BE2C (cell line): ENCODE results near the gene ARHGAP24.
"Not testable (repeated sequence)": the region's sequence is repeated elsewhere in the genome, so short reads cannot be mapped to it uniquely, and the experiment has no call there.

Experiments used
- DNase-seq: peaks from one replicate; pipeline ENCODE4 v3.0.0-alpha.2; 2020
- H3K27me3 ChIP-seq: fragments of 250-450 bp; sonication (Bioruptor Pico); 2 replicates; pipeline ENCODE4 v1.5.1; 2020; ENCODE audit warnings: mild to moderate bottlenecking
- H3K36me3 ChIP-seq: fragments of 250-450 bp; sonication (Bioruptor Pico); 2 replicates; pipeline ENCODE4 v1.5.1; 2020; ENCODE audit warnings: mild to moderate bottlenecking
- H3K4me1 ChIP-seq: fragments of 250-450 bp; sonication (Bioruptor Pico); 2 replicates; pipeline ENCODE4 v1.5.1; 2020
- H3K4me3 ChIP-seq: 2 replicates; pipeline ENCODE4 v1.5.1; 2011; ENCODE audit warnings: low read depth, low read length
- H3K9me3 ChIP-seq: fragments of 250-450 bp; sonication (Bioruptor Pico); 2 replicates; pipeline ENCODE4 v1.5.1; 2020
- CTCF ChIP-seq: IDR thresholded peaks from 2 replicates; pipeline ENCODE4 v1.5.1; 2012; ENCODE audit warnings: mild to moderate bottlenecking, low read depth, low read length

The ARHGAP24 gene

GRCh38 chr4:85842540-85842939, 367.6 kb downstream of the ARHGAP24 start:
- no peak for TF ChIP-seq CTCF
- Histone ChIP-seq H3K4me3 (no peak overlapping the region), H3K36me3 (no peaks in the 10 kb centered on the region), H3K27me3 (no peaks in the 10 kb centered on the region), H3K9me3 (no peaks in the 10 kb centered on the region), H3K4me1 (no peaks in the 10 kb centered on the region)
- DNase-seq, result no peak

- not testable (repeated sequence) for H3K9me3 ChIP-seq, H3K36me3 ChIP-seq, DNase-seq, H3K27me3 ChIP-seq, H3K4me1 ChIP-seq, H3K4me3 ChIP-seq
Observed at GRCh38 chr4:85853740-85854139, 378.8 kb downstream of the ARHGAP24 start.

GRCh38 chr4:85854546-85854945, 379.6 kb downstream of the ARHGAP24 start:
- no peaks in the 10 kb centered on the region for H3K4me1 ChIP-seq
- no peak overlapping the region for H3K4me3 ChIP-seq
- no peaks in the 10 kb centered on the region for H3K27me3 ChIP-seq
- no peak for DNase-seq
- TF ChIP-seq CTCF, result no peak
- no peaks in the 10 kb centered on the region for H3K36me3 ChIP-seq
- H3K9me3 ChIP-seq, result no peaks in the 10 kb centered on the region

- Histone ChIP-seq H3K9me3 (no peaks in the 10 kb centered on the region), H3K36me3 (no peaks in the 10 kb centered on the region), H3K27me3 (no peaks in the 10 kb centered on the region), H3K4me3 (no peak overlapping the region), H3K4me1 (no peaks in the 10 kb centered on the region)
- TF ChIP-seq CTCF, result no peak
- DNase-seq, result no peak
Observed at GRCh38 chr4:85860066-85860740, 385.3 kb downstream of the ARHGAP24 start.

GRCh38 chr4:85861064-85861765, 386.3 kb downstream of the ARHGAP24 start:
- H3K27me3 ChIP-seq, result no peaks in the 10 kb centered on the region
- H3K36me3 ChIP-seq, result no peaks in the 10 kb centered on the region
- no peak for TF ChIP-seq CTCF
- no peaks in the 10 kb centered on the region for H3K9me3 ChIP-seq
- no peaks in the 10 kb centered on the region for H3K4me1 ChIP-seq
- H3K4me3 ChIP-seq, result no peak overlapping the region
- DNase-seq, result no peak

GRCh38 chr4:85862896-85863295, 387.9 kb downstream of the ARHGAP24 start:
- Histone ChIP-seq H3K27me3 (no peaks in the 10 kb centered on the region), H3K36me3 (no peaks in the 10 kb centered on the region), H3K4me1 (no peaks in the 10 kb centered on the region), H3K9me3 (no peaks in the 10 kb centered on the region), H3K4me3 (no peak overlapping the region)
- no peak for TF ChIP-seq CTCF
- no peak for DNase-seq
